GM19324 (cell line): ENCODE measurements around the gene HBG1.
"Not testable (repeated sequence)": the region's sequence is repeated elsewhere in the genome, so short reads cannot be mapped to it uniquely, and the experiment has no call there.

ENCODE experiments used
- ATAC-seq: cut with Tn5 transposase; IDR thresholded peaks from one replicate; pipeline ENCODE4 v1.9.1; 2021; ENCODE audit warnings: mild to moderate bottlenecking, moderate library complexity; ENCODE audit not compliant: unreplicated experiment, low FRiP score

HBG1 gene

GRCh38 chr11:5279471-5280090 lies 29.9 kb upstream of the HBG1 start:
- no peak for ATAC-seq

GRCh38 chr11:5277807-5278382 lies 28.2 kb upstream of the HBG1 start:
- no peak for ATAC-seq

GRCh38 chr11:5276697-5277096 lies 27.0 kb upstream of the HBG1 start:
- ATAC-seq = no peak

- ATAC-seq = no peak
These were observed 25.9 kb upstream of the HBG1 start for GRCh38 chr11:5275369-5276110.

- no peak for ATAC-seq
These were observed 24.7 kb upstream of the HBG1 start for GRCh38 chr11:5274395-5274794.

- ATAC-seq = no peak
These were observed 22.8 kb upstream of the HBG1 start for GRCh38 chr11:5272395-5273017.

- ATAC-seq = no peak
These were observed 20.1 kb upstream of the HBG1 start, which contains the start of gene HBE1 for GRCh38 chr11:5269715-5270147. Gene HBE1, minus strand, starts transcription at chr11:5269945. Its CDS starts 55 bp downstream, at chr11:5269890.

GRCh38 chr11:5267033-5267563 lies 17.4 kb upstream of the HBG1 start:
- ATAC-seq = no peak

- no peak for ATAC-seq
These were observed 17.0 kb upstream of the HBG1 start for GRCh38 chr11:5266609-5267008.

- ATAC-seq = no peak
These were observed 16.2 kb upstream of the HBG1 start for GRCh38 chr11:5265832-5266231.

- ATAC-seq = no peak
These were observed 9.0 kb upstream of the HBG1 start for GRCh38 chr11:5258543-5259262.

GRCh38 chr11:5257296-5257695 lies 7.6 kb upstream of the HBG1 start:
- no peak for ATAC-seq

- not testable (repeated sequence) for ATAC-seq
These were observed 5.2 kb upstream of the HBG1 start, which contains the start of gene HBG2 for GRCh38 chr11:5254646-5255413. Gene HBG2, minus strand, starts transcription at chr11:5254781. Its CDS starts 53 bp downstream, at chr11:5254728.

- not testable (repeated sequence) for ATAC-seq
These were observed 4.4 kb upstream of the HBG1 start for GRCh38 chr11:5254023-5254422.

GRCh38 chr11:5253440-5253839 lies 3.8 kb upstream of the HBG1 start:
- ATAC-seq = not testable (repeated sequence)

- ATAC-seq = no peak
These were observed 3.2 kb upstream of the HBG1 start for GRCh38 chr11:5252919-5253265.

GRCh38 chr11:5252192-5252918 lies 2.7 kb upstream of the HBG1 start:
- no peak for ATAC-seq

- ATAC-seq = no peak
These were observed 2.1 kb upstream of the HBG1 start for GRCh38 chr11:5251746-5252145.
